Anterior cingulate cortex (tissue), 58 donors: ENCODE data around the gene SLC6A12.

Experiments used
- DNase-seq, 58 donors: peaks; one replicate each; lab custom pipeline; 2025; lab: John Stamatoyannopoulos, UW

Gene SLC6A12

DNA sequence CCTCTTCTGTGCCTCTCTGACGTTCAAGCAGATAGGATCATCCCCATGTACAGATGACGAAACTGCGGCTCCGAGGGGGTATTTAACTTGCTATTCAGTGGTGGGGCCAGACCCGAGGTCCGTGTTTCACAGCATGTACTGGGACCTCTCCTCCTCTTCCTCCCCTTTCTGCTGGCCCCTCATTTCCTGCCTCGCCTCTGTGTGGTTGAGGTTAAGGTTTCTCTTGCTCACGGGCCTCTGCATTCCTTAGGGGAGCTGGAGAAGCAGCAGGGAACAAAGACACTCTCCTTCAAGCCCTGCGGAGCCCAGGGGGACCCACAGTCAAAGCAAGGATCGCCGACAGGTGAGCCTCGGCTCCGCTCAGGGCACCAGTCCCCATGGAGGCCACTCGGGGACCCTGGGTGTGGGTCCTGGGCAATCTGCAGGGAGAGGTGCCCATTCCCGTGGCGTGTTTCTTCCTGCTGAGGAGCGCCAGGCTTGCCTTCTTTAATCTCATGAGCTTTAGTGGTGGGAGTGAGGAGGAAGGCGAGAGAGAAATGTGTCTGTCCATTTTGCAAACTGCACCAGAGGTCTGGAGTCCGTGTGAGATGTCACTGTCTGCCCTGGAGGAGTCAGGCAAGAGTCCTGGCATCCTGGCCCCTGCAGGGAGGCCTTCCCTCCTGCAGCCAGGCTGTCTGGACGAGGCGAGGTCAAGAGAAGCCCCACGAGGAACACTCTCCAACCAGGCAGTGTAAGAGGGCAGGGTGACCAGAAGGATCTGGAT, 45.0 kb downstream of the SLC6A12 start:
- no peak for DNase-seq

DNA sequence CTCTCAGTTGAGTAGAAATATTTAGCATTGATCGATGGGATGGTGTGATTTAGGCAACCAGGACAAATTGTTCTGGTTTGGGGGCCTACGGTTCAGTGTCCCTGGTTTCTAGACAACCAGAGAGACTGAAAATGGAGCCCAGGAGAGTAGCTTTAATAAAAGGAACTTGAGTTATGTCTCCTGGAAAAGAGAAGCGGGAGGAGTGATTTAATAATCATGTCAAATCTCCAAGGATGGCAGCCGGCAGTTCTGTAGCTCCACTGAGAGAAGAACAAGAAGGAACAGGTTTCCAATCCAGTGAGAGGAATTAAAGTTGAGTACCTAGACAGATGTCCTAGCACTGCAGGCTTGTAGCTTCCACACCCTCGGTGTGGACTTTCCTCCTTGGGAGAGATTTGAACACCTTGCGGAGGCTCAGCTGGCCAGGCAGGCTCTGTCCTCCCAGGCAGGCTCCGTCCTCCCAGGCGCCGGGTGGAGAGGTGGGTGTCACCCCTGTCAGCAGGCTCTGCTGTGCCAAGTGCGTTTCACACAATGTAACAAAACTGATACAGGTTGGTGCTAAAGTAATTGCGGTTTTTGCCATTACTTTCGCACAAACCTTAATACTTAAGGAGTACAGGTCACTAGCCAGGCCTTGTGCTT, 45.9 kb downstream of the SLC6A12 start:
- DNase-seq, result no peak

DNA sequence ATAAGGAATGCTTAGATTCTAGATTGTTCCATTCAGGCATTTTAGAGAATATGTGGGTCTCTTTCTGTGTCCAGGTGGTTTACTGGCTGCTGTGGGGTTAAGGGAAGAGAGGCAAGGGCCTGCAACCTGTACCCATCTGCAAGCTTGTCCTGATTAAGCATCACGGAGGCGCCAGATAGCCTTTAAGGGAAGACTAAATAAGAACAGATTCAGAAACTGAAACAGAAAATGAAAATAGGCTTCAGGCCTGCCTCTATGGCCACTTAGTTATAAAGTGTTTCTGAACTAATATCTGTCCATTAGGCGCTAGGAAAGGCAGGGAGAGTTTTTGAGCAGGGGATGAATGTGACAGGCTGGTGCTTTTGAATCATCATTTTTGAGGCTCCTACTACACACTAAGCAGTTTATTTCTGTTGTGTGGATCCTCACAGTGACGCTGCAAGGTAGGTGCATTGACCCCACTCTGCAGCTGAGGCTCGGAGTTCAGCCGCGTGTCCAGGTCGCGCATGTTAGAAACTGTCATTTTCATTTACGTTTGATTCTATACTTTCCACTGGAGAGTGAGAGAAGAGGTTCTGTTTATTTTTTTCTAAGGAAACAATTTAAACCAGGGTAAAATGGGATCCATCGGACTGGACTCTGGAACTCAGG, 47.4 kb downstream of the SLC6A12 start:
- DNase-seq, result no peak

DNA sequence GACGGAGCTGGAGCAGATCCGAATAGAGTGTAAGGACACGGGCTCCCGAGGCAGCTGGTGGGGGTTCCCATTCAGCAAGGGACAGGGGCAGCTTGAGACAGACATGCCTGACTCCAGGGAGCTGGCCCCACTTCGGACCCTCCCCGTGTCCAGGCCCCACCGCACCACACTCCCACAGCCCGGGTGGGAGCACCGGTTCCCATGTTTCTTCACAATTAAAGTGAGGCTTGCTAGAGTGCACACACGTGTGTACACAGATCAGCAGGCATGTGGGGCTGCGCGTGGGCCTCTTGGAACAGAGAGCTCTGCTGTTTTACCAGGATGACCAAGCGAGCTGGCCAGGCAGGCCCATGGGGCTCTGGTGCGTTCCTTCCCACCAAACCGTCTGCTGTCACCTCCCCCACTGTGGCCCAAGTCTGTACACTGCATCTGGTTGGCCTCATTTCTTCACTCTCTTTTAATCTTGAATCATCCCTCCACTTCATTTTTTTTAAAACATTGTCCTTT, 48.0 kb downstream of the SLC6A12 start:
- DNase-seq, result no peak

DNA sequence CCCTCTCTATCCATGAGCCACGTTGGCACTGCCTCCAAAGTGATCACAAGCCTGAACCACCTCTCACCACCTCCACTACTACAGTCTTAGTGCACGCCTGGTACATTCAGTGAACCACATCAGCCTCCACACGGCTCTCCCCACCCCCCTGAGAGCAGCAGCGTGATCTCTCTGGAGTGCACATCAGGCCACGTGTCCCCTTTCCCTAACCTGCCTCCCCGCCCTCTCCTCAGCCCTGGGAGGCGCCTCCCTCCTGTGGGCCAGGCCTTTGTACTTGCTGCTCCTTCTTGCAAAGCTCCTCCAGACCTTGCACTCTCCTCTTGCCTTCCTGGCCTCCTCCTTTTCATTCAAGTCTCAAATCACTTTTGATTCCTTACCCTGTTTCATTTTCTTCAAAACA, 49.8 kb downstream of the SLC6A12 start:
- peak in 1 of 58 donors; percentile 60 for DNase-seq

DNA sequence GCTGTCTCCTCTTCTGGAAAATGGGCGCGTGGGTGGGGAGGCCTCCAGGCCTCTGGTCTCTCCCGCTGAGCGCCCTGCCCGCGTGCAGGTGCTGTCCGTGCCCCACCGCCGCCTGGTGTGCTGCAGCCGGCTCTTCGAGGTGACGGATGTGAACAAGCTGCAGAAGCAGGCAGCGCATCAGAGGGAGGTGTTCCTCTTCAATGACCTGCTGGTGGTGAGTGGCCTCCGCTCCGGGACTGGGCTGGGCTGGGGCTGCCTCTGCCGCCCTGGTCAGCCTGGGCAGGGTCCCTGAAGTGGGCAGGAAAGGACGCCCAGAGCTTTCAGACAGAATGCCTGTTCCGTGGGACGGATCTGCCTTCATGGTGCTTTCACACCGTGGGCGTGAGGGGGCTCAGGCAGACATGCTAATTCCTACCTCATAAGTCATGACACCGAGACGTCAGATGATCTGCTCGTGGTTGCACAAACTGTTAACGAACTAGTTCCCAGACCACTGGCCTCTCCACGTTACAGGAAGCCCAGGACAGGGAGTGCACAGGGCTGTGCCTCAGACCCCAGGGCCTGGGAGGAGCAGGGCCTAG, 50.5 kb downstream of the SLC6A12 start:
- DNase-seq, result no peak

DNA sequence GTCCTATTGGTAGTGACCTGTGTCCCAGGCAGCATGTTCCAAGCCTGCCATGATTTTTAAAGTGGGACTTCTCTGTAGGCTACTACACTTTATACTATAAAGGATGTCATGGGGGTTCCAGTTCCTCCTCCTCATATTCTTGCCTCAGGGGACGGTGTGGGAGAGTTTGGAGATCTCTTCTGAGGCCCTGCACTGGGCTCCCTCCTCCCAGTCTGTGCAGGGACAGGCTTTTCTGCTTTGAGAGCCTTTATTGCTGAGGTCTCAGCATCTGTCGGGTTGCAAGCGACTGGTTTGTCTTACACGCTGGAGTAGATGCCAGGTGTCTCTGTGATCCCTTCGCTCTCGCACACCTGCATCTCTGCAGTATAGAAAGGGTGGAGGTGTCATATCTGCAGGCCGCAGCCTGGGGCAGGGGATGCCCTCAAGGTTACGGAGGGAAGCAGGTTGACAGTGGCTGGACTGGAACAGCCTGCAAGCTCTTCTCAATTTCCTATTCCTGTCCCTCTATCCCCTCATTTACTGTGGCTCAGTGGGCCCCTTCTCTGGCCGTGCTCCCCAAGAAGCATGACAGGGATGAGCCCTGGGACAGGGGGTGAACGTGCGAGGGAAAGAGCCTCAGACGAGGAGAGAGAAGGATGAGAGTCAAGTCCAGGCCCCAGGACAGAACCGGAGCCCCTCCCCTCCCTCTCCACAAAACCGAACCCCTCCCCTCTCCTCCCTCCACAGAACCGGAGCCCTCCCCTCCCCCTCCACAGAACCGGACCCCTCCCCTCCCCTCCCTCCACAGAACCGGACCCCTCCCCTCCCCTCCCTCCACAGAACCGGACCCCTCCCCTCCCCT, 51.3 kb downstream of the SLC6A12 start:
- DNase-seq, result peak in 1 of 58 donors; percentile 41

DNA sequence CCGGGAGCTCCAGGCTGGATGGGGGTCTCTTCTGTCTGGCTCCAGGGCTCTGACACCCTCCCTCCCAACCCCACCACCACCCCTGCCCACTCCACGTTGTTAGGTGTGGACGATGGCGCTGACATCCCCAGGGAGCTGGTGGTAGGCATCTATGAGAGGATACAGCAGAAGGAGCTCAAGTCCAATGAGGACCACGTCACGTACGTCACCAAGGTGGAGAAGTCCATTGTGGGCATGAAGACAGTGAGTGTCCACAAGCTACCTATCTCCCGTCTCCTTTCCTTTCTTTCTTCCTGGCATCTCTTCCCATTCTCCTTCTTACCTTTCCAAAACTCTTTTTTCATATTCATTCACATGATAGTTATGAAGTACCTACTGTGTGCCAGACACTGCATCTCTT, 52.1 kb downstream of the SLC6A12 start:
- no peak for DNase-seq

DNA sequence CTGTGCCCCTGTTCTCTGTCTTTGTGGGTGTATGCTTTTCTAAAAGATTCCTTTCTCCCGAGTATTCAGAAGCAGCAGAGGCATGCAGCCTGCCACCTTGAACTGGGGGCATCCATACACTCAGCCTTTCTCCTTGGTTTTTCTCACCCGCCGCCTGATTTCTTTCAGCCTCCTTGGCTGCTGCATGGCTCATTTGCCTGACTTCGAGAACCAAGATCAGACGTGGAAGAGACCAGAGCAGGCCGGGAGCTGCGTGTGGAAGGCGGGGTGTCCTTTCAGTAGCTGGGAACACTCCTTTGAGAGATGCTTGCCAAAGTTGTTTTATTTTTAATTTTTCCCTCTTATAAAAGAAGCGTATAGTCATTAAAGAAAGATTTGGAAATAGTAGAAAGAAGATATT, 53.1 kb downstream of the SLC6A12 start:
- DNase-seq, result no peak

DNA sequence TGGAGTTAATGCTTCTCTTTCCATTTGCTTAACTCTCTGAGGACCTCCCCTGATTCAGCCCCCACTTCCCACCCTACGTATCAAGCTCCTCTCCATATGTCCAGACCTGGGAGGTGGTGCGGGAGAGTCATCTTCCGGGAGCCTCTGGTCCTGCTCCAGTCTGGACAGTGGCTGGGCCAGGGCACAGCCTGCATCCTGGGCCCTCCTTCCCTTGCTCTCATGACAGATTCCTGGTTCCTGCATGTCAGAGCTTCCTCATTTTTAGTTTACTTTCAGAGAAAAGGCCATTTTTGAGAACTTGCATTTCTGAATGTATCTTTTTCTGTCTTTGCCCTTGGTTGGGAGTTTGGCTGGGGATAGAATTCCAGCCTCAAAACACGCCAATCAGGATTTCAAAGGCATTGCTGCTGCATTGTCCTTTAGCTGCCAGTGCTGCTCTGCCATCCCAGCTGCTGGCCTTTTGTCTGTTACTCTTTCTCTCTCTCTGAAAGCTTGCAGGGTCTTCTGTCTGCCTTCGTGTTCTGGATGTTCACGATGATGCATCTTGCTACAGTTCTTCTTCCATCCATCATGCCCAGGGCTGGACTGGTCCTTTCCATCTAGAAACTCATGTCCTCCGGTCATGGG, 54.7 kb downstream of the SLC6A12 start:
- no peak for DNase-seq

DNA sequence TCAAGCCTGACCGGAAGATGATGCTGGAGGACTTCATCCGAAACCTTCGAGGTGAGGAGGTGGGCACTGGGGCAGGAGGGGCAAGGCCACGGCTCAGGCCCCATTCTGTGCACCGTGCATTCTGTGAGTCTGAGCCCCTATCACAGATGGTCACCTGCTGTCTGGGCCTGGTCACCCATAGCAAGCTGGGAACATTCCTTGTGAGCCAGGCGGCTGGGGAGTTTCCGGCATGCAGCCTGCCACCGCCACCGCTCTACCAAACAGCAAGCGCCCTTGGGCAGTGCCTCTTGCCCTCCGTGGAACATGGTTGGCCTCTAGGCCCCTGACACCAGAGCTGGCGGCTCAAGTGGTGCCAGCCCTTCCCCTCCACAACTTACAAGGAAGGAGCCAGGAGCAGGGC, 56.3 kb downstream of the SLC6A12 start:
- no peak for DNase-seq

DNA sequence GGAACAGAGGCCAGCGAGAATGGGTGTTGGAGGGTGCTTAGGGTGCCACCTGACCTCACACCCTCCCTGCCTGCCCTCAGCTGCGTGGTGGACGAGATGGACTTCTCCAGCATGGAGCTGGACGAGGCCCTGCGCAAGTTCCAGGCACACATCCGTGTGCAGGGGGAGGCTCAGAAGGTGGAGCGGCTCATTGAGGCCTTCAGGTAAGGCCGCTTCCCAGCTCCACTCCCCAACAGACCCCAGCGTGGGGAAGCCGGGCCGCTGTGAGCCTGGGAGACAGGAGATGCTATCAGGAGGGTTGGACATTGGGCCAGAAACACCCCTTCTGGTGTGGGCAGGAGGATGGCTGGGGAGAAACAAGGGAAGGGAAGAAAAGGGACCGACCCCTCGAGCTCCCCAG, 57.0 kb downstream of the SLC6A12 start:
- DNase-seq, result no peak

DNA sequence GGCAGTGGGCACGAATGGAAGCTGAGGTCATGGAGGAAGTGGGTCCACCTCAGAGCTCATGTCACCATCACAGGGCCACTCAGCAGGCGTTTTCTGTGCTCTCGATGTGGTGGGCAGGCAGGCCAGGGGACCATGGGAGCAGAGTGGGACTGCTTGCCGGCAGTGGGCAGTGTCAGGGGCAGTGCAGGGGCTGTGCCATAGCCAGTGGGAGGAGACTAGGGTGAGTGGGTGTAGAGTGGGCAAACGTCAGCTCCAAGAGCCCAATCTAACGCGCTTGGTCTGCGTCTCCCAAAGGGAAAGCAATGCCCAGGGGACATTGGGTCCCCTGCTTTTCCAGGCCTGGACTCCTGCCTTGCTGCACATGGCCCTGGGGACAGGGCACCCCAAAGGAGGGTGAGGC, 58.3 kb downstream of the SLC6A12 start:
- no peak for DNase-seq

DNA sequence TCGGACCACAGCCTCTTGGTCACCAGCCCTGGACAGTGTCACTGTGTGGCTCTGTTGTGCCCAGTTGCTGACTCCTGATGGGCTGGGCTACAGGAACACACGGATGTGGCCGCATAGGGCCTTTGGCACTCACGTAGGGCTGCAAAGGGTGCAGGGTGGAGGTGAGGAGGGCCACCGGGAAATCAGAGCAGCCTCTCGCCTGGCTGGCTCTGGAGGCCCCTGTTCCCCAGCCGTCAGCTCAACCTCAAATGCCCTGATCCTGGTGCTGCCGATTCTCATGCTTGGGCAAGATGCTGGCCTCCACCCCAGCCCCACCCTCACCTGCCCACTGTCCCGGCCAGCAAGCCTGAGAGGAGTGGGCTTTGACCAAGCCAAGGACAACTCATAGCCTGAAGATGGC, 59.0 kb downstream of the SLC6A12 start:
- DNase-seq, result no peak

DNA sequence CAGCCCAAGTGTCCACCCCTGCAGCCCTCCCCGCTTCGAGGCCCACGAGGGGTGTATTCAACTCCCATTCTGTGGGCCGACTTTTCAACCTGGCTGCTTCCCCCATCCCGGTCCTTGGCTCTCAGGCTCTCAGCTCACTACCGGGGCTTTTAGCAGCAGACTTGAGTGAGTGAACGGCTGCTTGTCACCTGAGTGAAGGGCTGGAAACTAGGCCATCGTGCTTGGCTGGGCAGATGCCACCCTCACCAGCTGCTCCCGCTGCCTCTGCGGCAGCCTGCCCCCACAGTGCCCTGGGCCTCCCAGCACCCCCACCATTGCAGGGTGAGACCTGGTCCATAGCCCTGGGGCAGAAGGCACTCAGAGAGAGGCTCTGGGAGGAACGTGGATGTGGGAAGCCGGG, 59.9 kb downstream of the SLC6A12 start:
- no peak for DNase-seq

DNA sequence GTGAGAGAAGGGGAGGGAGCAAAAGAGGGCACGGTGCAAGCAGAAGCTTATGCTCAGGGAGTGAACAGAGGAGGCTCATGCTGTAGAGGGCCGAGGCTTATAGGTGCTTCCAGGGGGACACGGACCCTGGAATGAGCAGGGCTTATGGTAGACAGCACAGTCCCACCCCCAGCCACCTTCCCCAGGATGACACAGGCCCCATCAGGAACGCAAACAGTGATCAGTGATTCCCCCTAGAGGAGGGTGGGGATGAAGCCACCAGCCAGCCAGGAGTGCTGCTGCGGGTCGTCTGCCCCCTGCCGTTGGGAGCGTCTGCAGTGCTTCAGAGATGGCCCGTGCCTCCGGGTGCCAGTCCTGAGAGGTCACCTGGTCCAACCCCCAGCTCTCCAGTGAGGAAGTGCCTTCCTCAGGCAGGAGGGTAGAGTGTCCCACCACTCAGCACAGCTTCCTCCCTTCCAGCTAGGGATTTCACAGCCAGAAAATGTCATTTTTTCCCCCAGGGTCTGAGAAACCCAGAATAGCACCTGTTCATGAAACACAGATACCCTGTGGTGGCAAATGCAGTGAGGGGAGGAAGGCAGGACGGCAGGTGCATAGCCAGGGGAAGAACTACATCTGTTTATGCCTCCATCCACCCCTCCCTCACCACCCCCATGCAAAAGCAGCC, 60.7 kb downstream of the SLC6A12 start:
- peak in 28 of 58 donors; percentile 5 to 55 (median 24) for DNase-seq

DNA sequence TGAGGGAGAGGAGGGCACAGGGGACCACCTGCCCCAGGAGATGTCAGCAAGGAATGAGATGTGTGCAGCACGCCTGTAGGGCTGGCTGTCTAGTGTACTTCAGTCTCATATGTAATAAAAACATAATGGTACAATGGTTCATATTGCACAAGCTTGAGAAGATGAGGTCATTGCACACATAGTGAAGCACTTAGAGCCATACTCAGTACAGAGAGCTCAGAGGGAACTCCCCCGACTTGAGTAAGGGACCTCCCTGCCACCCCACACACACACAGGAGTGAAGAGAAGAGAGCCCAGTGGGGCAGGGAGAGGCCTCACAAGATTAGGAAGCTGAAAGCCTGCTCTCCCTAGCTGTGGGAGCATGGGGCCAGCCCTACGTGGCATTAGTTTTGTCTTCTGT, 61.5 kb downstream of the SLC6A12 start:
- DNase-seq, result no peak

DNA sequence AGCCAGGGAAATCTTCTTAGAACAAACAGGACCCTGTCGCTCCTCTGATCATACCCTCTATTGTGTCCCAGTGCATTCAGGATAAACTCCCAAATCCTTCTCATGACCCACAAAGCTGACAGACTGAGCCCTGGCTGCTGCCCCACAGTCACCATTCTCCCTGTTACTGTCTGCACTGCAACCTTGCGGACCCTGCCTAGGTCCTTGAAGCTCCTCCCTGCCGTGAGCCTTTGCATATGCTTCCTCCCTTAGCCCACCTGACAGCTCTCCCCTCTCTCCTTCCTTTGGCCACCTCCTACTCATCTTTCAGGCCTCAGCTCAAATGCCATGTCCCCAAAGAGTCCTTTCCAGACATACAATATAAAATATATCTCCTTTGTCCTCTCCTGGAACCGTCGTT, 62.4 kb downstream of the SLC6A12 start:
- no peak for DNase-seq
